NCI-H82 treated with DMSO at 0.1 percent for 48 hours (cell line): ENCODE data around the gene ZNF821.
"Not testable (repeated sequence)": the region's sequence is repeated elsewhere in the genome, so short reads cannot be mapped to it uniquely, and the experiment has no call there.

Experiments used
- DNase-seq: peaks from one replicate; lab custom pipeline; 2025; ENCODE audit not compliant: unreplicated experiment; lab: John Stamatoyannopoulos, UW

ZNF821 gene

DNA sequence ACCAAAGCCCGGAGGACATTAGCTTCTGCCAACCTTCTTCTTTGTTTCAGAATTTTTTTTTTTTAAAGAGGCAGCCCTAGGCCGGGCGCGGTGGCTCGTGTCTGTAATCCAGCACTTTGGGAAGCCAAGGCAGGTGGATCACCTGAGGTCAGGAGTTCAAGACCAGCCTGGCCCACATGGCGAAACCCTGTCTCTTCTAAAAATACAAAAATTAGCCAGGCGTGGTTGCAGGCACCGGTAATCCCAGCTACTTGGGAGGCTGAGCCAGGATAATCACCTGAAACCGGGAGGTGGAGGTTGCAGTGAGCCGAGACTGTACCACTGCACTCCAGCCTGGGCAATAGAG, 66.9 kb downstream of the ZNF821 start:
- not testable (repeated sequence) for DNase-seq

DNA sequence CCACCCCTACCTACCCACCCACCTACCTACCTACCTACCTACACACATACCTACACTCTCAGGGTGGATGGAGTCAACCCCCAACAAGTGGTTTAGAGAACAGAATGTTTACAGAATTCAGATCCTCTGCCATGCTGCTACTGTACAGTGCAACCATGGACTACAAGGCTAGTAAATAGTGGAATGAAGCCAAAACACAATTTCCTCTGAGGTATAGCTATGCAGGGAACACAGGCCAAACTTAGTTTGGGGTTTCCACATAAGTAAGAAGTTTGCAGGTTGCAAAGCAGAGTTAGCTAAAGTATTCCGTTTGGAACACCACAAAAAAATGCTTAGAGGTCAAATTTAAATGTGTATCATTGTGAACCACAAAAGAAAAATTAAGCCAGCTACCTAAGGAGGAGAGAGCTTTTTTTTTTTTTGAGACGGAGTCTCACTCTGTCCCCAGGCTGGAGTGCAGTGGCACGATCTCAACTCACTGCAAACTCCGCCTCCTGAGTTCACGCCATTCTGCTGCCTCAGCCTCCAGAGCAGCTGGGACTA, 72.7 kb downstream of the ZNF821 start:
- DNase-seq: no peak

DNA sequence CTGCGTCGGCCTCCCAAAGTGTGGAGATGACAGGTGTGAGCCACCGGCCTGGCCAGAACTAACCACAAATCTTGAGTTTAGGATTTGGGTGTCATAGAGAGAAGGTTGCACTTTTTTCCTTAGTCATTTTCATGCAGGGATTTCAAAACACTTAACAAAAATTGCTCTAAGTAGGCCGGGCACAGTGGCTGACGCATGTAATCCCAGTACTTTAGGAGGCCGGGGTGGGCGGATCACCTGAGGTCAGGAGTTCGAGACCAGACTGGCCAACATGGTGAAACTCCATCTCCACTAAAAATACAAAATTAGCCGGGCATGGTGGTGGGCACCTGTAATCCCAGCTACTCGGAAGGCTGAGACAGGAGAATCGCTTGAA, 73.8 kb downstream of the ZNF821 start:
- DNase-seq: not testable (repeated sequence)
